ENCODE data around the gene ANKS6. TPM values are rescaled to one million over a fixed set of nuclear protein-coding genes. Genes with fewer than 3 reads are reported as not detected.

ANKS6 gene
- total RNA-seq, 4 donors from 2014 or later, result 7.0 to 37.8 (median 10.3) TPM

DNA sequence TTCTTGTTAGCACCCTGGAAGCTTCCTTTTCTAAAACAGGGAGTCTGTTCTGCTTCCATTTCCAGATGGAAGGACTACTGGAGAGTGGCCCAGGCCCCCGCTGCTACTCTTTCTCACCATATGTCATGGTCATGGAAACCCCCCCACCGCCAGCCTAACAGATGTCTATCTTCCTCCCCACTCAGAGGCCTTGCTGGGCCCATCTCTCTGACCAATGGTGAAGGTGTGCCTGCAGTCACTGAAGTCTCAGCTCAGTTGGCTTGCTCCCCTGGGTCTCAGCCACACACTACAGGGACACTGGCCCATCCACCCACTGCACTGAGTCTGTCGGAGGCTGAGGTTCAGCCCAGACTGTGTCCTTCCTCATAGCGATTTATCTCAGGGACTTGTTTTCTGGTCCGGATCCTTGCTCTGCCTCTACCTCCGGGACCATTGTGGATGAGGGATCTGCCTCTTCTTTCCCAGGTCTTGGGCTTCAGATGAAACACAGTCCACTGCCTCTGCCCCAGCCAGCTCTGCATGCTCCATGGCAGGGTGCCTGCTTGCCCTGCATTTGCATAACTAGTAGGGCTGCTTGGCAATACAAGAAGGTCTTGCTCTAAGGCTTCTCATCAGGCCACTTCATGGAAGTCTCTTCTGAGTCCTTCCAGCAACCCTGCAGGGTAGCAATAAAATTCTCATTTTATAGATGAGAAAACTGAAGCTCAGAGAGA lies 42.0 kb upstream of the ANKS6 start:
- H3K27me3 ChIP-seq, result no peaks in the 10 kb centered on the region

DNA sequence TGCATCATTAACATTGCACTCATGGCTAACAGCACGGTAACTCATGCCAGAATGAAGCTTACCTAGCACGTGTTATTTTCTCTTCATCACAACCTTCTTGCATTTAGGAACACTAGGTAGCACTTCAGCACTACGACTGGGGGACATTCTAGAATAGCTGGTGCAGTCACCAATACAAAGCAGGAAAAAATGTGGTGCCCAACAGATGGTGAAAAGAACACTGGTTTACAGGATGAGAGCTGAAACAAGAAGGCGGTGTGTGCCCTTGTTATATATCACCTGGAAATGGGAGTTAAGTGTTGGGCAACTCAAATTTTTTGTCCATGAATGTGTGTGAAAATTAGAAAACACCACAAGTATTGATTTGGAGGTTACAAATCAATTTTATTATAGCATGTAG lies 41.2 kb upstream of the ANKS6 start:
- Histone ChIP-seq H3K4me1 (no peaks in the 10 kb centered on the region), H3K36me3 (no peaks in the 10 kb centered on the region), H3K27me3 (no peaks in the 10 kb centered on the region), H3K4me3 (no peak overlapping the region), H3K27ac (no peak overlapping the region), H3K9me3 (no peaks in the 10 kb centered on the region)
- DNase-seq (ENCODE audit: low spot score in 2 of 2), result no peak
- TF ChIP-seq POLR2AphosphoS5 (IDR thresholded peaks at IDR 0.05) (no peak), POLR2A (IDR thresholded peaks at IDR 0.05) (no peak), EP300 (IDR thresholded peaks at IDR 0.05) (no peak), CTCF (IDR thresholded peaks at IDR 0.05) (no peak)
- 98% methylated on average over 4 of the region's 4 CpGs for WGBS

More for the DNA sequence above, 42.0 kb upstream of the ANKS6 start:
- WGBS, result 90% methylated on average over 6 of the region's 6 CpGs
- Histone ChIP-seq H3K9me3 (no peaks in the 10 kb centered on the region), H3K36me3 (no peaks in the 10 kb centered on the region), H3K27ac (no peak overlapping the region), H3K4me1 (no peaks in the 10 kb centered on the region), H3K4me3 (no peak overlapping the region)
- no peak for TF ChIP-seq CTCF (IDR thresholded peaks at IDR 0.05)
- no peak for DNase-seq (ENCODE audit: low spot score in 2 of 2)

DNA sequence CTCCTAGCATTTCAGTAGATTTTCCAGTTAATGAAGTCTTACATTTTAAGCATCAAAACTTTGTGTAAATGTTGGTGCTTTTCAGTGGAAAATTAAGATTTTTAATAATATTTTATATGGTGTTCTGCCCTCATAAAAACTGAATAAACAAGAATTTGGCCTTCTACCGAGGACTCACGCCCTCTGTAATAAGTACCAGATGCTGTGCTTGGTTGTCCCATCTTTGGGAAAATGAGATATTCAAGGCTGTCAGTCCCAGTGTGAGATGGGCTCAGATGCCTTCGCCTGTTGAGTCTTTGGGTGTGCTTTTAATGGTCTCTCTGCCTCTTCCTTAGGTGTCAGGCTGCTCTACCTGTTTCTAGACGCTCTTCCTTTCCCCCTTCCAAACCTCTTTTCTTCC lies 39.9 kb upstream of the ANKS6 start:
- WGBS, result 61% methylated on average over 4 of the region's 4 CpGs
- H3K4me3 ChIP-seq, result no peak overlapping the region

DNA sequence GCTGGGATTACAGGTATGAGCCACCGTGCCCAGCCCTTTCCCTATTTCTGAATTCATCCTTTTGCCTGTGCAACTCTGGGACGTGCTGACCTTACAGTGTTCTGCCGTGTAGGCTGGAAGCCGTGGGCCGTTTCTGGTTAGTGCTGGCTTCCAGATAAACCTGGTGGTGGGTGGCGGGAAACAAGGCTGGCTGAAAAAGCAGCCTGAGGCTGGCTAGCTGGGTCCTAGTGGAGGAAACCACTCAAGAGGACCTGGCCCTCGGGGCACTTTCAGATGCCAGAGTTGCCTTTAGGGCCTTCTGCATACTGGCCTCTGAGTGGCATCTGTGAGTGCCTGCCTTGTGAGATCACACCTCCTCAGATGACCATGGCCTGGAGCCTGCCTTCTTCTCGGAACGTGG lies 38.0 kb upstream of the ANKS6 start:
- WGBS, result 87% methylated on average over 9 of the region's 9 CpGs
- Histone ChIP-seq H3K36me3 (no peaks in the 10 kb centered on the region), H3K27ac (no peak overlapping the region), H3K27me3 (no peaks in the 10 kb centered on the region), H3K4me3 (no peak overlapping the region), H3K9me3 (no peaks in the 10 kb centered on the region), H3K4me1 (no peaks in the 10 kb centered on the region)
- TF ChIP-seq EP300 (IDR thresholded peaks at IDR 0.05), result no peak
- TF ChIP-seq POLR2AphosphoS5 (IDR thresholded peaks at IDR 0.05), result no peak
- TF ChIP-seq CTCF (IDR thresholded peaks at IDR 0.05), result no peak
- no peak for TF ChIP-seq POLR2A (IDR thresholded peaks at IDR 0.05)
- no peak for DNase-seq (ENCODE audit: low spot score in 2 of 2)

More for the DNA sequence above, 39.9 kb upstream of the ANKS6 start:
- Histone ChIP-seq H3K27ac (peak overlapping the region; percentile 29), H3K9me3 (no peaks in the 10 kb centered on the region), H3K27me3 (no peaks in the 10 kb centered on the region), H3K4me1 (no peaks in the 10 kb centered on the region), H3K36me3 (no peaks in the 10 kb centered on the region)
- TF ChIP-seq POLR2A (IDR thresholded peaks at IDR 0.05) (no peak), POLR2AphosphoS5 (IDR thresholded peaks at IDR 0.05) (no peak), EP300 (IDR thresholded peaks at IDR 0.05) (no peak), CTCF (IDR thresholded peaks at IDR 0.05) (no peak)
- no peak for DNase-seq (ENCODE audit: low spot score in 2 of 2)

DNA sequence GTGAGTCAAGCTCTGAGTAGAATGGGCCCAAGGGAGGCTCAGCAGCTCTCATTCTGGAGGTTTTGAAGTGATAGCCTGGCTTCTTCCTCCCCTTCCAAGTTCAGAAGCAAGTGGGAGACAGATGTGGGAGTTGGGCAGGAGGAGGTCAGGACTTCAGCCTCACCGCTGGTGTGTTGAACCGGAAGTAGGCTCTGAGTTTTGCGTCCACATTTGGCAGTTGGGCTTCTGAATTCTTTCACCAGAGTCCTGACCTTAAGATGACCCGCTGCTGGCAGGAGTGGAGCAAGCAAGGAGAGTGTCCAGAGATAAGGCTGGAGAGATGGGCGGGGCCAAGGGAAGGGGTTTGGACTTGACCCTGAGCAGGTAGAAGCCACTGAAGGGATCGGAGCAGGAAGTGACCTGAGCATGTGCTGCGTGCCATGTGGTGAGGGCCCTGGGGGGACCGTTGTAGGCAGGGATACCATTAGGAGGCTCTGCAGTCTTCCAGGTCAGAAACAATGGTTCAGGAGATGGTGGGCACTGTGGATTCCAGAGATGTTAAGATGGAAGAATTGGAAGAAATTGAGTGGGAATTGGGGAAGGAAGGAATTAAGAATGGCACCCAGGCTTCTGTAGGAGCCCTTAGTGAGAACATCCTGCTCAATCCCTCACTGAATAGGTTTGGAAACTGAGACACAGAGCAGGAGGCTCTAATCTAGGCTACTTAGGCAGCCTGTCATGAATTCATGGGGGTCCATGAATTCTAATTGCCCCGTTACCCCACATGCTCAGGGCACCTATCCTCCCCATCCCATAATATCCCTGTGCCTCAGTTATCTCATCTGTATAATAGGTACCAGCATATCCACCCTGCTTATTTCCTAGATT lies 37.0 kb upstream of the ANKS6 start:
- WGBS, result 72% methylated on average over 9 of the region's 9 CpGs

More for the DNA sequence above, 37.0 kb upstream of the ANKS6 start:
- H3K4me1 ChIP-seq, result no peaks in the 10 kb centered on the region
- no peak overlapping the region for H3K4me3 ChIP-seq
- no peaks in the 10 kb centered on the region for H3K36me3 ChIP-seq
- H3K27ac ChIP-seq, result no peak overlapping the region
- no peaks in the 10 kb centered on the region for H3K27me3 ChIP-seq
- TF ChIP-seq POLR2A (IDR thresholded peaks at IDR 0.05) (no peak), EP300 (IDR thresholded peaks at IDR 0.05) (no peak)
- no peaks in the 10 kb centered on the region for H3K9me3 ChIP-seq
- no peak for DNase-seq (ENCODE audit: low spot score in 2 of 2)
